ENCODE data around the gene LIMD2. TPM values are rescaled to one million over a fixed set of nuclear protein-coding genes. Genes with fewer than 3 reads are reported as not detected.

Gene LIMD2
- polyA plus RNA-seq, 1 of the 3 experiments (the other 2 are of a cell fraction): 78.0 TPM

DNA sequence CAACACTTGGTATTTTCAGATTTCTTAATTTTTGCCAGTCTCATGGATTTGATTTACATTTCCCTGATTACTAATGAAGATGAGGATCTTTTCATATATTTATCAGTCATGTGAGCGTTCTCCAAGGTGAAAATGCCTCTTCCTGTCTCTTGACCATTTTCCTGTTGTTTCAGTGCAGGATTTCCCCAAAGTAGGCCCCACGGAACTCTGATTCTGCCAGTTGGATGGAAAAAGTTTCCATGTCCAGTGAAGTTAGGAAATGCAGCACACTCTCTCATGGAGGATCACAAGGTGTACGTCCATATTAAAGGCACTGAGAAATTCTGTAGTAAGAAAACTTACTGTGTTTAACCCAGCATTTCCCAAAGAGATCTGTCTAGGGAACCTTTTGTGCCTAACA is 16.5 kb upstream of the LIMD2 start:
- CTCF ChIA-PET: interaction anchor here (1.0 to 1.7 kb wide), 3 partner anchors 10 to 291 kb away, joined by 4 to 8 read pairs (median 4); no protein-coding TSS in a partner anchor
- Histone ChIP-seq H3F3A (replicated peaks; ENCODE audit: insufficient read depth) (no peaks in the 10 kb centered on the region), H3K4me3 (ENCODE audit: low read depth in 2 of 2, low read length in 1 of 2) (no peak overlapping the region), H3K27me3 (ENCODE audit: insufficient read depth) (no peaks in the 10 kb centered on the region), H3K9me3 (no peaks in the 10 kb centered on the region), H3K79me2 (ENCODE audit: insufficient read depth) (no peaks in the 10 kb centered on the region), H3K36me3 (replicated peaks in 1 of 2; ENCODE audit: control insufficient read depth in 1 of 2, insufficient read depth in 2 of 2, low read length in 1 of 2) (peaks cover 20 to 32% of the 10 kb centered on the region in 2 experiments), H3K27ac (ENCODE audit: low read depth in 2 of 2, low read length in 1 of 2) (no peak overlapping the region), H2AFZ (ENCODE audit: low read depth) (no peak overlapping the region), H3K4me2 (no peak overlapping the region), H3K4me1 (ENCODE audit: control insufficient read depth in 1 of 2, insufficient read depth in 2 of 2, low read depth in 1 of 2, low read length in 1 of 2) (no peaks in the 10 kb centered on the region), H3K9ac (no peak overlapping the region), H3K9me2 (no peaks in the 10 kb centered on the region), H4K20me1 (ENCODE audit: insufficient read depth) (no peaks in the 10 kb centered on the region)
- no peak for TF ChIP-seq EP300 (IDR thresholded peaks at IDR 0.05; ENCODE audit: borderline replicate concordance in 1 of 2, low read depth in 1 of 2, low read length in 1 of 2)
- TF ChIP-seq, protein P1, sequence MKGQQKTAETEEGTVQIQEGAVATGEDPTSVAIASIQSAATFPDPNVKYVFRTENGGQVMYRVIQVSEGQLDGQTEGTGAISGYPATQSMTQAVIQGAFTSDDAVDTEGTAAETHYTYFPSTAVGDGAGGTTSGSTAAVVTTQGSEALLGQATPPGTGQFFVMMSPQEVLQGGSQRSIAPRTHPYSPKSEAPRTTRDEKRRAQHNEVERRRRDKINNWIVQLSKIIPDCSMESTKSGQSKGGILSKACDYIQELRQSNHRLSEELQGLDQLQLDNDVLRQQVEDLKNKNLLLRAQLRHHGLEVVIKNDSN (IDR thresholded peaks at IDR 0.05; ENCODE audit: borderline replicate concordance, low read depth): no peak
- TF ChIP-seq RCOR1 (IDR thresholded peaks at IDR 0.05; ENCODE audit: low read length): no peak
- TF ChIP-seq, protein P2, sequence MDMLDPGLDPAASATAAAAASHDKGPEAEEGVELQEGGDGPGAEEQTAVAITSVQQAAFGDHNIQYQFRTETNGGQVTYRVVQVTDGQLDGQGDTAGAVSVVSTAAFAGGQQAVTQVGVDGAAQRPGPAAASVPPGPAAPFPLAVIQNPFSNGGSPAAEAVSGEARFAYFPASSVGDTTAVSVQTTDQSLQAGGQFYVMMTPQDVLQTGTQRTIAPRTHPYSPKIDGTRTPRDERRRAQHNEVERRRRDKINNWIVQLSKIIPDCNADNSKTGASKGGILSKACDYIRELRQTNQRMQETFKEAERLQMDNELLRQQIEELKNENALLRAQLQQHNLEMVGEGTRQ (IDR thresholded peaks at IDR 0.05; ENCODE audit: borderline replicate concordance, low read depth, low read length): no peak
- TF ChIP-seq FOXJ3 (CRISPR knock-in tag; IDR thresholded peaks at IDR 0.05): no peak
- TF ChIP-seq, protein P3, sequence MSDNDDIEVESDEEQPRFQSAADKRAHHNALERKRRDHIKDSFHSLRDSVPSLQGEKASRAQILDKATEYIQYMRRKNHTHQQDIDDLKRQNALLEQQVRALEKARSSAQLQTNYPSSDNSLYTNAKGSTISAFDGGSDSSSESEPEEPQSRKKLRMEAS (IDR thresholded peaks at IDR 0.05; ENCODE audit: low read depth): no peak
- no peak for TF ChIP-seq MEF2A (IDR thresholded peaks at IDR 0.05; ENCODE audit: borderline replicate concordance, low read depth)
- TF ChIP-seq, protein P4, sequence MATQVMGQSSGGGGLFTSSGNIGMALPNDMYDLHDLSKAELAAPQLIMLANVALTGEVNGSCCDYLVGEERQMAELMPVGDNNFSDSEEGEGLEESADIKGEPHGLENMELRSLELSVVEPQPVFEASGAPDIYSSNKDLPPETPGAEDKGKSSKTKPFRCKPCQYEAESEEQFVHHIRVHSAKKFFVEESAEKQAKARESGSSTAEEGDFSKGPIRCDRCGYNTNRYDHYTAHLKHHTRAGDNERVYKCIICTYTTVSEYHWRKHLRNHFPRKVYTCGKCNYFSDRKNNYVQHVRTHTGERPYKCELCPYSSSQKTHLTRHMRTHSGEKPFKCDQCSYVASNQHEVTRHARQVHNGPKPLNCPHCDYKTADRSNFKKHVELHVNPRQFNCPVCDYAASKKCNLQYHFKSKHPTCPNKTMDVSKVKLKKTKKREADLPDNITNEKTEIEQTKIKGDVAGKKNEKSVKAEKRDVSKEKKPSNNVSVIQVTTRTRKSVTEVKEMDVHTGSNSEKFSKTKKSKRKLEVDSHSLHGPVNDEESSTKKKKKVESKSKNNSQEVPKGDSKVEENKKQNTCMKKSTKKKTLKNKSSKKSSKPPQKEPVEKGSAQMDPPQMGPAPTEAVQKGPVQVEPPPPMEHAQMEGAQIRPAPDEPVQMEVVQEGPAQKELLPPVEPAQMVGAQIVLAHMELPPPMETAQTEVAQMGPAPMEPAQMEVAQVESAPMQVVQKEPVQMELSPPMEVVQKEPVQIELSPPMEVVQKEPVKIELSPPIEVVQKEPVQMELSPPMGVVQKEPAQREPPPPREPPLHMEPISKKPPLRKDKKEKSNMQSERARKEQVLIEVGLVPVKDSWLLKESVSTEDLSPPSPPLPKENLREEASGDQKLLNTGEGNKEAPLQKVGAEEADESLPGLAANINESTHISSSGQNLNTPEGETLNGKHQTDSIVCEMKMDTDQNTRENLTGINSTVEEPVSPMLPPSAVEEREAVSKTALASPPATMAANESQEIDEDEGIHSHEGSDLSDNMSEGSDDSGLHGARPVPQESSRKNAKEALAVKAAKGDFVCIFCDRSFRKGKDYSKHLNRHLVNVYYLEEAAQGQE (IDR thresholded peaks at IDR 0.05; ENCODE audit: low read depth, low read length): no peak
- TF ChIP-seq, protein P5, sequence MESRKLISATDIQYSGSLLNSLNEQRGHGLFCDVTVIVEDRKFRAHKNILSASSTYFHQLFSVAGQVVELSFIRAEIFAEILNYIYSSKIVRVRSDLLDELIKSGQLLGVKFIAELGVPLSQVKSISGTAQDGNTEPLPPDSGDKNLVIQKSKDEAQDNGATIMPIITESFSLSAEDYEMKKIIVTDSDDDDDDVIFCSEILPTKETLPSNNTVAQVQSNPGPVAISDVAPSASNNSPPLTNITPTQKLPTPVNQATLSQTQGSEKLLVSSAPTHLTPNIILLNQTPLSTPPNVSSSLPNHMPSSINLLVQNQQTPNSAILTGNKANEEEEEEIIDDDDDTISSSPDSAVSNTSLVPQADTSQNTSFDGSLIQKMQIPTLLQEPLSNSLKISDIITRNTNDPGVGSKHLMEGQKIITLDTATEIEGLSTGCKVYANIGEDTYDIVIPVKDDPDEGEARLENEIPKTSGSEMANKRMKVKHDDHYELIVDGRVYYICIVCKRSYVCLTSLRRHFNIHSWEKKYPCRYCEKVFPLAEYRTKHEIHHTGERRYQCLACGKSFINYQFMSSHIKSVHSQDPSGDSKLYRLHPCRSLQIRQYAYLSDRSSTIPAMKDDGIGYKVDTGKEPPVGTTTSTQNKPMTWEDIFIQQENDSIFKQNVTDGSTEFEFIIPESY (IDR thresholded peaks at IDR 0.05; ENCODE audit: borderline replicate concordance, low read depth): no peak
- TF ChIP-seq ELF1 (IDR thresholded peaks at IDR 0.05): no peak
- no peak for TF ChIP-seq YY1 (IDR thresholded peaks at IDR 0.05; ENCODE audit: low read depth)
- no peak for TF ChIP-seq EZH2phosphoT487 (IDR thresholded peaks at IDR 0.05; ENCODE audit: borderline replicate concordance, low read depth)
- no peak for TF ChIP-seq FOXM1 (IDR thresholded peaks at IDR 0.05; ENCODE audit: low read depth)
- TF ChIP-seq POLR2AphosphoS5 (IDR thresholded peaks at IDR 0.05; ENCODE audit: low read depth, low read length): no peak
- no peak for TF ChIP-seq TEAD4 (IDR thresholded peaks at IDR 0.05; ENCODE audit: borderline replicate concordance, insufficient read depth)
- TF ChIP-seq JUND (IDR thresholded peaks at IDR 0.05): no peak
- TF ChIP-seq, protein P6, sequence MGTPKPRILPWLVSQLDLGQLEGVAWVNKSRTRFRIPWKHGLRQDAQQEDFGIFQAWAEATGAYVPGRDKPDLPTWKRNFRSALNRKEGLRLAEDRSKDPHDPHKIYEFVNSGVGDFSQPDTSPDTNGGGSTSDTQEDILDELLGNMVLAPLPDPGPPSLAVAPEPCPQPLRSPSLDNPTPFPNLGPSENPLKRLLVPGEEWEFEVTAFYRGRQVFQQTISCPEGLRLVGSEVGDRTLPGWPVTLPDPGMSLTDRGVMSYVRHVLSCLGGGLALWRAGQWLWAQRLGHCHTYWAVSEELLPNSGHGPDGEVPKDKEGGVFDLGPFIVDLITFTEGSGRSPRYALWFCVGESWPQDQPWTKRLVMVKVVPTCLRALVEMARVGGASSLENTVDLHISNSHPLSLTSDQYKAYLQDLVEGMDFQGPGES (IDR thresholded peaks at IDR 0.05; ENCODE audit: low read depth, low read length): no peak
- TF ChIP-seq RAD21 (IDR thresholded peaks at IDR 0.05; ENCODE audit: low read length): no peak
- TF ChIP-seq, protein P7, sequence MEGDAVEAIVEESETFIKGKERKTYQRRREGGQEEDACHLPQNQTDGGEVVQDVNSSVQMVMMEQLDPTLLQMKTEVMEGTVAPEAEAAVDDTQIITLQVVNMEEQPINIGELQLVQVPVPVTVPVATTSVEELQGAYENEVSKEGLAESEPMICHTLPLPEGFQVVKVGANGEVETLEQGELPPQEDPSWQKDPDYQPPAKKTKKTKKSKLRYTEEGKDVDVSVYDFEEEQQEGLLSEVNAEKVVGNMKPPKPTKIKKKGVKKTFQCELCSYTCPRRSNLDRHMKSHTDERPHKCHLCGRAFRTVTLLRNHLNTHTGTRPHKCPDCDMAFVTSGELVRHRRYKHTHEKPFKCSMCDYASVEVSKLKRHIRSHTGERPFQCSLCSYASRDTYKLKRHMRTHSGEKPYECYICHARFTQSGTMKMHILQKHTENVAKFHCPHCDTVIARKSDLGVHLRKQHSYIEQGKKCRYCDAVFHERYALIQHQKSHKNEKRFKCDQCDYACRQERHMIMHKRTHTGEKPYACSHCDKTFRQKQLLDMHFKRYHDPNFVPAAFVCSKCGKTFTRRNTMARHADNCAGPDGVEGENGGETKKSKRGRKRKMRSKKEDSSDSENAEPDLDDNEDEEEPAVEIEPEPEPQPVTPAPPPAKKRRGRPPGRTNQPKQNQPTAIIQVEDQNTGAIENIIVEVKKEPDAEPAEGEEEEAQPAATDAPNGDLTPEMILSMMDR (IDR thresholded peaks at IDR 0.05): no peak
- TF ChIP-seq NFIC (IDR thresholded peaks at IDR 0.05; ENCODE audit: borderline replicate concordance): no peak
- no peak for DNase-seq
- WGBS (ENCODE audit: low lambda C conversion rate): 98% methylated on average over 3 of the region's 3 CpGs
- POLR2A ChIA-PET: no interaction called here

Data from SK-N-SH (cell line).